HepG2 (cell line): ENCODE measurements around the gene IQGAP2. TPM values are rescaled to one million over a fixed set of nuclear protein-coding genes. Genes with fewer than 3 reads are reported as not detected.

Source experiments
- ATAC-seq: fragments of 200-7000 bp; cut with Tn5 transposase; 3 replicates; pipeline ENCODE4 v1.9.1; 2020; ENCODE audit warnings: mild to moderate bottlenecking, moderate library complexity
- BruUV-seq: library from RNA; stranded (reverse); fragments of 400-500 nt; replicated peaks from 2 replicates; lab custom pipeline; 2021; lab: Mats Ljungman, UMichigan
- CTCF ChIA-PET: fragments of 300-600 bp; formaldehyde crosslinking; extraction: SDS; loops from one replicate; lab custom pipeline; 2021; ENCODE audit warnings: low total read pairs, inconsistent platforms, low intra/inter-chr PET ratio; lab: Yijun Ruan, JAX
- POLR2A ChIA-PET: fragments of 350-600 bp; sonication (Branson Sonifier 250); formaldehyde crosslinking; loops from one replicate; lab custom pipeline; 2020; ENCODE audit warnings: antibody characterized with exemption, inconsistent platforms; lab: Yijun Ruan, JAX
- DNase-seq: peaks from one replicate; pipeline ENCODE4 v3.0.0-alpha.2; 2015; ENCODE audit warnings: low spot score
- FAIRE-seq: peaks from 3 replicates; lab custom pipeline; 2011; peaks lifted over from hg19 to GRCh38; lab: Jason Lieb, UNC
- H2AFZ ChIP-seq: one replicate; pipeline ENCODE4 v1.6.1; 2011; ENCODE audit warnings: low read length, inconsistent platforms
- H3K27ac ChIP-seq: fragments of 300-600 bp; 3 replicates; pipeline ENCODE4 v1.8.0; 2011; ENCODE audit warnings: mixed run types, mild to moderate bottlenecking, mixed read lengths, low read length, inconsistent platforms; ENCODE audit not compliant: insufficient read depth; ENCODE audit errors: extremely low read length
- H3K27me3 ChIP-seq, 2 experiments: fragments of 200-600 bp in 1 of 2; 2 replicates in 1 of 2; 3 replicates in 1 of 2; pipeline versions ENCODE4 v1.6.0 to v1.8.0; 2011; ENCODE audit warnings: low read length in 2 of 2, mild to moderate bottlenecking in 2 of 2, moderate library complexity in 2 of 2, inconsistent platforms in 1 of 2; ENCODE audit not compliant: insufficient read depth in 2 of 2, control insufficient read depth in 1 of 2
- H3K36me3 ChIP-seq, 2 experiments: fragments of 200-600 bp in 1 of 2; replicated peaks in 1 of 2; 2 replicates in 1 of 2; 3 replicates in 1 of 2; pipeline versions ENCODE4 v1.5.1 to v1.8.0; 2011; ENCODE audit warnings: low read length in 2 of 2, inconsistent platforms in 1 of 2; ENCODE audit not compliant: insufficient read depth in 2 of 2, control insufficient read depth in 1 of 2
- H3K4me1 ChIP-seq: 2 replicates; pipeline ENCODE4 v1.5.1; 2012; ENCODE audit warnings: low read length, inconsistent platforms; ENCODE audit not compliant: insufficient read depth
- H3K4me2 ChIP-seq: 2 replicates; pipeline ENCODE4 v1.6.0; 2011; ENCODE audit warnings: low read depth, low read length, inconsistent platforms
- H3K4me3 ChIP-seq, 3 experiments: fragments of 200-600 bp in 1 of 3; sonication (generic), shearing (Covaris generic) in 1 of 3; replicated peaks in 1 of 3; 2 replicates each; pipeline ENCODE4 v1.5.1; 2011 to 2016; ENCODE audit warnings: low read length in 3 of 3, inconsistent platforms in 2 of 3, low read depth in 2 of 3, mild to moderate bottlenecking in 2 of 3, control low read depth in 1 of 3, mixed read lengths in 1 of 3; ENCODE audit not compliant: insufficient read depth in 1 of 3
- H3K79me2 ChIP-seq: one replicate; pipeline ENCODE4 v1.6.1; 2011; ENCODE audit warnings: low read length, inconsistent platforms; ENCODE audit not compliant: insufficient read depth
- H3K9ac ChIP-seq: 2 replicates; pipeline ENCODE4 v1.6.0; 2011; ENCODE audit warnings: mild to moderate bottlenecking, low read depth, low read length, inconsistent platforms; ENCODE audit not compliant: insufficient read depth
- H3K9me3 ChIP-seq: 2 replicates; pipeline ENCODE4 v1.5.1; 2012; ENCODE audit warnings: mild to moderate bottlenecking, low read length
- H4K20me1 ChIP-seq: 2 replicates; pipeline ENCODE4 v1.6.0; 2011; ENCODE audit warnings: inconsistent platforms, mild to moderate bottlenecking, low read length, moderate library complexity; ENCODE audit not compliant: insufficient read depth
- ETV6 ChIP-seq: sonication (generic); formaldehyde crosslinking; conservative IDR thresholded peaks from 2 replicates; pipeline ENCODE4 v1.4.0; 2020; ENCODE audit warnings: missing genetic modification reagents
- FOSL2 ChIP-seq: sonication (generic); formaldehyde crosslinking; IDR thresholded peaks from 2 replicates; pipeline ENCODE4 v1.4.0; 2020; ENCODE audit warnings: missing genetic modification reagents
- HES4 ChIP-seq: sonication (generic); formaldehyde crosslinking; IDR thresholded peaks from 2 replicates; pipeline ENCODE4 v1.9.0; 2021; ENCODE audit warnings: mild to moderate bottlenecking, missing genetic modification reagents, borderline replicate concordance
- HMG20B ChIP-seq: conservative IDR thresholded peaks from 2 replicates; pipeline ENCODE4 v1.6.1; 2016; ENCODE audit warnings: missing genetic modification reagents, missing compliant biosample characterization
- HMGXB4 ChIP-seq, 2 experiments: sonication (generic) in 1 of 2; formaldehyde crosslinking in 1 of 2; IDR thresholded peaks; 2 replicates each; pipeline versions ENCODE4 v1.4.0 to v1.6.1; 2018 to 2020; ENCODE audit warnings: missing genetic modification reagents in 2 of 2, borderline replicate concordance in 1 of 2, low read depth in 1 of 2, mild to moderate bottlenecking in 1 of 2, missing biosample characterization in 1 of 2
- IRX3 ChIP-seq: sonication (generic); formaldehyde crosslinking; IDR thresholded peaks from 2 replicates; pipeline ENCODE4 v1.8.1; 2023; ENCODE audit warnings: mild to moderate bottlenecking, low read depth, missing genetic modification reagents, borderline replicate concordance
- MXD1 ChIP-seq: sonication (generic); formaldehyde crosslinking; IDR thresholded peaks from 2 replicates; pipeline ENCODE4 v1.4.0; 2020; ENCODE audit warnings: mild to moderate bottlenecking, missing genetic modification reagents
- NFKBIZ ChIP-seq: IDR thresholded peaks from 2 replicates; pipeline ENCODE4 v1.6.1; 2018; ENCODE audit warnings: missing genetic modification reagents, missing compliant biosample characterization
- PAX8 ChIP-seq: sonication (generic); formaldehyde crosslinking; IDR thresholded peaks from 2 replicates; pipeline ENCODE4 v1.8.0; 2022; ENCODE audit warnings: mild to moderate bottlenecking, missing genetic modification reagents, borderline replicate concordance
- RAD51 ChIP-seq: fragments of 450-650 bp; IDR thresholded peaks from 2 replicates; pipeline ENCODE4 v1.6.1; 2016; ENCODE audit warnings: borderline replicate concordance
- SIN3B ChIP-seq: fragments of 150-350 bp; IDR thresholded peaks from 2 replicates; pipeline ENCODE4 v1.6.1; 2014; ENCODE audit warnings: low read length
- TAF1 ChIP-seq: sonication (generic); formaldehyde crosslinking; IDR thresholded peaks from 2 replicates; pipeline ENCODE4 v1.4.0; 2020; ENCODE audit warnings: missing genetic modification reagents
- YY1 ChIP-seq: IDR thresholded peaks from 2 replicates; pipeline ENCODE4 v1.6.1; 2011; ENCODE audit warnings: low read length, low read depth, moderate library complexity, mild to moderate bottlenecking; ENCODE audit not compliant: insufficient read depth, insufficient replicate concordance
- ZC3H13 ChIP-seq: sonication (generic); formaldehyde crosslinking; IDR thresholded peaks from 2 replicates; pipeline ENCODE4 v1.8.1; 2023; ENCODE audit warnings: mild to moderate bottlenecking, missing genetic modification reagents, moderate library complexity
- ZFAT ChIP-seq: sonication (generic); formaldehyde crosslinking; conservative IDR thresholded peaks from 2 replicates; pipeline ENCODE4 v1.8.1; 2023; ENCODE audit warnings: missing genetic modification reagents, inconsistent platforms
- ZGPAT ChIP-seq: IDR thresholded peaks from 2 replicates; pipeline ENCODE4 v1.6.1; 2016; ENCODE audit warnings: mild to moderate bottlenecking
- ZNF354B ChIP-seq: sonication (generic); formaldehyde crosslinking; IDR thresholded peaks from 2 replicates; pipeline ENCODE4 v1.8.0; 2022; ENCODE audit warnings: mild to moderate bottlenecking, missing genetic modification reagents
- ZNF446 ChIP-seq: sonication (generic); formaldehyde crosslinking; IDR thresholded peaks from 2 replicates; pipeline ENCODE4 v1.5.0; 2020; ENCODE audit warnings: mild to moderate bottlenecking, missing genetic modification reagents
- ZNF607 ChIP-seq: sonication (generic); formaldehyde crosslinking; IDR thresholded peaks from 2 replicates; pipeline ENCODE4 v1.5.1; 2020; ENCODE audit warnings: missing genetic modification reagents, mild to moderate bottlenecking, borderline replicate concordance
- WGBS: methylation state at CpG from one replicate; pipeline ENCODE4 v1.1.6; 2017; ENCODE audit warnings: low lambda C conversion rate; 5-methylcytosine and 5-hydroxymethylcytosine counted together
- in situ Hi-C: cut with HindIII; loops from 2 replicates; pipeline ENCODE4 v1.10.0; 2017; ENCODE audit warnings: low pct_unique_long_range_greater_than_20kb; ENCODE audit not compliant: extremely low pct_ligation_motif_present
- intact Hi-C: fragments of 100-400 bp; cut with micrococcal nuclease; formaldehyde crosslinking; loops from one replicate; pipeline ENCODE4 v1.10.0; 2022; ENCODE audit not compliant: unreplicated experiment
- polyA plus RNA-seq, 8 experiments: library from polyadenylated mRNA; depleted of rRNA in 3 of 8; stranded (reverse) in 7 of 8; unstranded in 1 of 8; fragments of >200 nt; fragmentation: Illumina TruSeq in 4 of 8; extraction: Trizol in 4 of 8; gene quantifications; 2 replicates each; pipeline versions ENCODE4 v1.2.1 to v1.2.3, GENCODE V29; 2011 to 2016; ENCODE audit warnings: low read depth in 4 of 8, missing spikeins in 1 of 8, mixed read lengths in 1 of 8; ENCODE audit not compliant: insufficient read depth in 1 of 8
- total RNA-seq, 5 experiments: library from RNA; depleted of rRNA; stranded (reverse); fragments of >200 nt; fragmentation: Illumina TruSeq; extraction: Trizol; gene quantifications; 2 replicates each; pipeline ENCODE4 v1.2.3, GENCODE V29; 2016; ENCODE audit warnings: low read depth in 1 of 5

IQGAP2 gene
- total and polyA plus RNA-seq, 2 of the 13 experiments (the other 11 are each of a cell fraction or from before 2014, with no cell fraction given): 35.2 to 83.3 TPM

DNA sequence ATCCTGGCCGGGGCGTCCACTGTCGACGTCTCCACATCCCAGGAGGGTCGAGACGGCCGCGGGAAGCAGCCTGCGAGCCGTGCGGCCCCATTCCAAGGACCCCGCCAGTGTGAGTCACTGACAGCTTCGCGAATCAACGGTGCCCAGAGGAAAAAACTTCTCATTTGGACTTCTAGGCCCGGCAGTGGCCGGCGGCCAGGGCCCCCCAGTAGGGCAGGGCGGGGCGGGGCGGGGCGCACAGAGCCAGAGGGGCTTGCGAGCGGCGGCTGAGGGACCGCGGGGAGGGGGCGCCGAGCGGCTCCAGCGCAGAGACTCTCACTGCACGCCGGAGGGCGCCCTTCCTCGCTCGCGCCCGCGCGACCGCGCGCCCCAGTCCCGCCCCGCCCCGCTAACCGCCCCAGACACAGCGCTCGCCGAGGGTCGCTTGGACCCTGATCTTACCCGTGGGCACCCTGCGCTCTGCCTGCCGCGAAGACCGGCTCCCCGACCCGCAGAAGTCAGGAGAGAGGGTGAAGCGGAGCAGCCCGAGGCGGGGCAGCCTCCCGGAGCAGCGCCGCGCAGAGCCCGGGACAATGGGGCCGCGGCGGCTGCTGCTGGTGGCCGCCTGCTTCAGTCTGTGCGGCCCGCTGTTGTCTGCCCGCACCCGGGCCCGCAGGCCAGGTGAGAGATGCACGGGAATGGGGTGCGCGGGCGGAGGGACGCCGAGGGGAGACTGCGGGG, 312.8 kb downstream of the IQGAP2 start, which contains the start of gene F2R:
Gene F2R (plus strand): TSS at position 391 of the 720 bp plus-strand sequence. CDS start 182 bp downstream, at position 573.
- no peak for FAIRE-seq
- H3K9me3 ChIP-seq: no peaks in the 10 kb centered on the region
- WGBS: 2% methylated on average over 10 of the region's 82 CpGs
- no peaks in the 10 kb centered on the region for H4K20me1 ChIP-seq
- in situ Hi-C loops: loop anchor here (5.0 kb wide), 1 partner anchor 61 kb away; no protein-coding TSS in a partner anchor
- H3K27me3 ChIP-seq: no peaks in the 10 kb centered on the region
- no peaks in the 10 kb centered on the region for H3K36me3 ChIP-seq
- CTCF ChIA-PET: interaction anchor here (1.8 to 2.1 kb wide), 2 partner anchors 58 to 59 kb away, joined by 7 to 11 read pairs; no protein-coding TSS in a partner anchor
- peak within 1 kb of the TSS; percentile 97 for H3K4me2 ChIP-seq
- no peaks in the 10 kb centered on the region for H3K79me2 ChIP-seq
- peaks cover 27% of the 10 kb centered on the region for H3K4me1 ChIP-seq
- intact Hi-C loops: loop anchor here (1.0 to 5.0 kb wide), 2 partner anchors 36 to 58 kb away; no protein-coding TSS in a partner anchor
- DNase-seq: peak; percentile 24
- BruUV-seq: no TSS peak
- H3K4me3 ChIP-seq: peak within 1 kb of the TSS; percentile 84 to 86 (median 86)
- H3K9ac ChIP-seq: peak within 1 kb of the TSS; percentile 68
- peak; percentile 92 for ATAC-seq
- H2AFZ ChIP-seq: no peak within 1 kb of the TSS
- no peak within 1 kb of the TSS for H3K27ac ChIP-seq
- POLR2A ChIA-PET: no interaction called here
- TF ChIP-seq MXD1 (CRISPR knock-in tag) (no peak), HES4 (CRISPR knock-in tag) (0 out of 2 replicates have a peak, but pooled peaks have one; percentile 27), IRX3 (CRISPR knock-in tag) (peak; percentile 20; the same call in 1 of the 2 replicates), TAF1 (peak; percentile 45; the same call in 1 of the 2 replicates), RAD51 (no peak), ZNF446 (CRISPR knock-in tag) (peak; percentile 80; the same call in 1 of the 2 replicates), ZGPAT (CRISPR knock-in tag) (peak; percentile 45; the same call in 1 of the 2 replicates), ZNF607 (CRISPR knock-in tag) (peak; percentile 71; the same call in 1 of the 2 replicates), ETV6 (CRISPR knock-in tag) (no peak), PAX8 (CRISPR knock-in tag) (no peak), YY1 (peak; percentile 19), HMGXB4 (CRISPR knock-in tag; IDR thresholded peaks at IDR 0.05; ENCODE audit: borderline replicate concordance in 1 of 2, low read depth in 1 of 2) (peak; percentile 91 to 98), NFKBIZ (CRISPR knock-in tag) (no peak), FOSL2 (no peak; the same call in 1 of the 2 replicates), ZFAT (CRISPR knock-in tag) (no peak), ZNF354B (CRISPR knock-in tag) (0 out of 2 replicates have a peak, but pooled peaks have one; percentile 28), SIN3B (no peak), HMG20B (CRISPR knock-in tag) (no peak), ZC3H13 (CRISPR knock-in tag) (0 out of 2 replicates have a peak, but pooled peaks have one; percentile 63)
